NCI-H69 (cell line): ENCODE measurements around the gene MAP3K20.

ENCODE experiments used
- DNase-seq: peaks from one replicate; lab custom pipeline; 2025; lab: John Stamatoyannopoulos, UW

MAP3K20 gene

DNA sequence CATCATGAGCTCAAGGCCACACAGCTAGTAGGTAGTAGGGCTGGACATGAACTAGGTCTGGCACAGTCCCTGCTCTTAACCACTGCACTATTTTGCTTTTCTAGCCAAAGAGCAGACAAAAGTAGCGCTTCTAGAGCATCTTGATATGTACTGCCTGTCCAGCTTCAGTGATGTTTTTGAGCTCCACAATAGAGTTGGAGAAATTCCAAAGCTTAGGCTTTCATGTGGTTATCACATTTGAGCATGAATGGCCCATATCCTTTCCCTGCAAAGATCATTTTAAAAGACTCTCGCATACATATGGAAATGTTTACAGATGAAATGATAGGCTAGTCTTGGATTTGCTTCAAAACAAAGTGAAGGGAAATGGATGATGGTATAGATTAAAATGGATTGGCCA lies 128.7 kb downstream of the MAP3K20 start:
- peak; percentile 54 for DNase-seq

- DNase-seq = no peak
Measured at GRCh38 chr2:173205375-173205774, 129.7 kb downstream of the MAP3K20 start.

- DNase-seq = peak; percentile 47
Measured at GRCh38 chr2:173207124-173207523, 131.5 kb downstream of the MAP3K20 start.

DNA sequence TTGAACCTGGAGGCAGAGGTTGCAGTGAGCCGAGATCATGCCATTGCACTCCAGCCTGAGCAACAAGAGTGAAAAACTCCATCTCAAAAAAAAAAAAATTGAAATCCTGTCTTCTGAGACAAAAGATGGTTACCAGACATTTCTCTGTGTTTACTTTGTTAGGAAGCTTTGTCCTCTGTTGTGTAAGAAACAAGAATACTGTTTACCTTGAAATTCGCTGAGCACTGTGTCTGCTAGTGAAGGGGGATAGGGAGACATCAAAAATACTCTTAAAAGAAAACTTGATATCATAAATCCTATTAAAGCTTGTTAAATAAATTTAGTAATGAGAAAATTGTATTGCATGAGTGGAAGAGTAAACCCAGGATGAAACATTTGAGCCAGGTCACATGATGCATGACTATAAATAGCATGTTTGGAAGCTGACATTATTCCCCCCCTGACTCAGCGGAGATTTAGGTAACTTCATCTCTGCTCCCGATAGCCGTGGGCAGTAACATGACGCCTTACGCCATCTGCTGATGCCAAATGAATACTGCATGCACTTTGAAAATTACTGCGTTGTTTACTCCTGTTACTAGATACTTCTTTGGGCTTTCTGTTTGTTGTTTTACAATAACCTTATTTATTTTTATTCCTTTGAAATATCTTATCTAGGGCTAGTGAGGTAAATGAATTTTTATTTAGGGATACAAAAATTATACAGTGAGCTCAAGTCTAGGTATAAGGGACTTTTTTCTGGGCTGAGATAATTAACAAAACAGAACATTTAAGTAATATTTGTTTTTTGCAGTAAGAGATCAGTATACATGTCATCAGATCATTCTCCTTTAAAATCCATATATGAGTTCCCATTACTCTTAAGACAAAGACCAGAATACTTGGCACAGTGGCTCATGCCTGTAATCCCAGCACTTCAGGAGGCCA lies 134.9 kb downstream of the MAP3K20 start:
- peak; percentile 86 for DNase-seq

DNA sequence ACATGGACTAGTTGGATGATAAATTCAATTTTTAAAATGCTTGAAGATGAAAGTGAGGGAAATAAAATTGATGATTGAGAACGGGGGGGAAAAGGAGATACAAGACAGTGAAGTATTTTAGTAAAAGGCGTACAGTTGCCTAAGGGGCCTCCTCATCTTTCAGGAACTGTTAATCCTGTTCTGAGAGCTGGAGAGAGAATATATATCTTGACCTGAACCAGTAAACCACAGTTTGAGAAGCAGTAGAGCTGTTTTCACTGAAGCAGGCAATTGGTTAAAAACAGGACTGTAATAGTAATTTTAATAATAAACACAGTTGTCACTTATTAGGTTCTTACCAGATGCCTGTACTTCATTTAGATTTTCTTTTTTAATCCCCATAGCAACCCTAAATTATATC lies 137.5 kb downstream of the MAP3K20 start:
- no peak for DNase-seq

DNA sequence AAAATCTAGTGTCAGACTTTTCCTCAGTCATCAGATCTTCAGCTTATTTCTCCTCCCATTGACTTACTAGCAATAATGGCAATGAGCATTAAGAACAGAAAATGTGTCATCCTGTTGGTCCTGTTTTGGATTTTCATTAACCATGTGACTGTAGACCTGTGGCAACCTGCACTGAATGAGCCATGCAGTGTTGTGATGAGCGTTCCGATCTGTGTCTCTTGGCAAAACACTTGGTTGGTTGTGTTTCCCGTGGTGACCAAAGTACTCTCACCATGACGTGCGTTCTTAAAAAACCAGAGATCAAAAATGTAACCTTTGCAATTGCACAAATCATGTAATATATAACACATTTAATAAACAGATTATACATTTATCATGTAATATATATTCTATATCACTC lies 138.6 kb downstream of the MAP3K20 start:
- DNase-seq = no peak

DNA sequence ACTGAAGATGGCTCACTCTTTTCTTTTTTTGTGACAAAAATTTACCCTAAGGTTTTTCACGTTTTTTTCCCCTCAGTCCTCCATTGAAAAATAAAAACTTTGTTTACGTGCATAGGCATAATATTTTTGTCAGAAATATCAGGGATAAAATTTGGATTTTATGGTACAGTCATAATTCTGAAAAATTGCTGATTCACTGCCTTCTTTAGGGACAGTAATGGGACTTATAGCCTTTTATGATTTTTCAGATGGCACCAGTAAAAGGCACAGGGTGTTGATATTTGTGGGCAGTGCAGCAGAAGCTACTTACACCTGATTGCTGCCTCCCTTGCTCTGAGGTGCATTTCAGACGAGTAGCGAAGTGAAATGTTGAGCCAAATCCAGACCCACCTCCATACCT lies 139.7 kb downstream of the MAP3K20 start:
- DNase-seq = no peak

DNA sequence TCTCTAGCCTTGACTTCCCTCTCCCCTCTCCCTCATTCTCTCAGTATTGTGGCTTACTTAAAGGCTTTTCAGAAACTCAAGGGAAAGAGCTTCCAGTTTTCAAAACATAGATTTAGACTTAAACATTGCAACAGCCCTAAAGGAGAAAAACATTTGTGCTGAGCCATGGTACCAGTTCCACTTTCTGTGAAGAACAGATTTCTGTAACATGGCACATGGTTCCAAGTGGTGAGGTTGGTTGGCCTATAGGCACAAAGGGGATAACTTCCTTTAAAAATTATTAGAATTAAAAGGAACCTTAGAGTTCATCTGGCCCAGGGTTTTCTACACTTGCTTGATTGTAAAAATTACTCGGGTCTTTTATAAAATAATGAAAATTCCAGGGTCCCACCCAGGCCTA lies 140.4 kb downstream of the MAP3K20 start:
- no peak for DNase-seq

GRCh38 chr2:173216668-173217067 lies 141.0 kb downstream of the MAP3K20 start:
- DNase-seq = peak; percentile 26

GRCh38 chr2:173217116-173217840 lies 141.6 kb downstream of the MAP3K20 start:
- DNase-seq = peak; percentile 82

- peak; percentile 58 for DNase-seq
Measured at GRCh38 chr2:173218326-173219056, 142.8 kb downstream of the MAP3K20 start.

GRCh38 chr2:173221132-173221695 lies 145.6 kb downstream of the MAP3K20 start:
- DNase-seq = no peak

DNA sequence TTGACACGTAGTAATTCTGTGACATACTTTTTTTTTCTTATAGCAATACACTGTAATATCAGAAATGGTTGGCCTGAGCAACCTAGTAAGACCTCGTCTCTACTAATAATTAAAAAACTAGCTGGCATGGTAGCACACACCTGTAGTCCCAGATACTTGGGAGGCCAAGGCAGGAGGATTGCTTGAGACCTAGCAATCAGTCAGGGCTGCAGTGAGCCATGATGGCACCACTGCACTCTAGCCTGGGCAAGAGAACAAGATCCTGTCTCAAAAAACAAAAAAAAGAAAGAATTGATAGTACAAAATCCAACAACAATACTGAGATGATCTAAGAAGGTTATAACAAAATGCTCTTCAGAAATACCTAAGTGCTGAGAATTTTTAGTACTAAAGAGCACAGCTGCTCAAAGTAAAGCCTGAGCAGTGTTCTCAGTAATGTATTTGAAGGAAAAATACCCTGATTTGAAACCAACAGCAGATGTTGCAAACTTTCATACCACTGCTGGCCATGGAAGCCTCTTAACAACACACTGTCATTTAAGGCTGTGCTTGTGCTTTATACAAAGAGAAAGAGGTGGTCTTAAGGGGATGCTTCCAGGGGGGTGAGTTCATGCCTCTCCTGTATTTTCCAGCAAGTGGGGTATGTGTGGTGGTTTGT lies 146.4 kb downstream of the MAP3K20 start:
- DNase-seq = no peak

- no peak for DNase-seq
Measured at GRCh38 chr2:173223871-173224270, 148.2 kb downstream of the MAP3K20 start.

DNA sequence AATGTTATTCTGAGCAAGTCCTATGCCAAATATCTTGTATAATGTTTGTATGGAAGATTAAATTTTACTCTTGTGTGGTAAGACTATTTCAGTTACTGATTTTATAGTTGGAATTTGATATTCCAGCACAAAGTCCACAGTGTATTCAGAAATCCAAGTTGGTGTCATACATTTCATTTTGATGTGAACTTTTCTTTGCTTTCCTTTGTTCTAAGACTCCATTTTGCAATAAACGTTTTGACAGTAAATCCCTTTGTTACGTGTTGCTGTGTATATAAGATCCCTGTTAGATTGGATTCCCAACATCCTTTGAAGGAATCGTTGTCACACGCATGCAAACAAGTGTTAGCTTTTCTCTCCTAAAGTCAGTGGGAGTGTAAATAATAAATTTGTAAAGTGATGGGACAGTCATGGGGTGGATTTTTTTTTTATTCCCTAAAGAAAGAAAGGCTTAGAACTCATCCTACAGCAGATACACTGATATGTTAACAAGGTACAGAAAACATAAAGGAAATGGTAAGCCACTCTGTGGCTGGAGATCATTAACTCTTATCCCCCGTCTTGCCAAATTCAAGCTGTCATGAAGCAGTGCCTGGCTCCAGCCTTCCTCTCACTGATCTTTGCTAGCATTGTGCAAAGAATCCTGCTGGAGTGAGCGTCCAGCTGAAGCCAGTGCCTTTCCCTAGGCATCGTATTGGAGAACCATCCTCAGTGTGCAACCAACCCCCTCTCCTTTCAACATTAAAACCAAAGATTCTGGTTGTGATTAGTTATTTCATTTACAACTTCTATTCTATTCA lies 151.5 kb downstream of the MAP3K20 start:
- peak; percentile 38 for DNase-seq

DNA sequence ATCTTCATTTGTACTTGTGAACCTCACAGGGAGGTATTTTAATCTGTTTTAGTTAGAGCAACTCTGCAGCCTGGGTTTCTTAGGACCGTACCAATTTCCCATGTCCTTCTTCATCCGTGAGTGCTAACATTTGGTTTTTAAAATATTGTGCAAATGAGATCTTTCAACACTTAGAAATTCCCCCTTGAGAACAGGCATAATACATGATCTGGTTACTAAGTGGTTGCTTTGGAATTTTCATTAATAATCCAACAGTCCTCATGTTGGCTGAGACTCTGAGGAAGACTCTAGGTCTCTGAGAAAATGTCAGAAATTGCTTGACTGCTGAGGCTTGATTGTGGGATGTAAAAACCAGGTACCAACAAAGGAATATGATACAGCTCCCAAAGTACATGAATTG lies 153.4 kb downstream of the MAP3K20 start:
- no peak for DNase-seq

DNA sequence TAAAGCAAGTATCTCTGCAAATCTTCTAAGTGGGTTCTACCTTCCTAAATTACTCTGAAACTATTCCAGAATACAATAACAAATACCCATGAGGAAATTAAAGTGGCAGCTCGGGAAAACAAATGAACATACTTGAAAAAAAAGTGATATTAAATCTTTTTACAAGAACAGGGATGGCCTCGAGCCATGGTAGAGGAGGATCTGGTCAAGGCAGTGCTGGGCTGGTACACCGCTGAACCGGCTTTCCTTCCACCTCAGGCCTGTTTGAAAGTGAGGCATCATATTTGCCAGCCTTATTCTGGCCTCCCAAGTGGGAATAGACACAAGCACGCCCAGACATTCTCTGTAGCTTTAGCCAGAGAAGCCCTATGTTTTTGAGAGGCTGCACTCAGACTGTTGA lies 154.5 kb downstream of the MAP3K20 start:
- no peak for DNase-seq

- DNase-seq = peak; percentile 79
Measured at GRCh38 chr2:173231042-173231441, 155.4 kb downstream of the MAP3K20 start.

DNA sequence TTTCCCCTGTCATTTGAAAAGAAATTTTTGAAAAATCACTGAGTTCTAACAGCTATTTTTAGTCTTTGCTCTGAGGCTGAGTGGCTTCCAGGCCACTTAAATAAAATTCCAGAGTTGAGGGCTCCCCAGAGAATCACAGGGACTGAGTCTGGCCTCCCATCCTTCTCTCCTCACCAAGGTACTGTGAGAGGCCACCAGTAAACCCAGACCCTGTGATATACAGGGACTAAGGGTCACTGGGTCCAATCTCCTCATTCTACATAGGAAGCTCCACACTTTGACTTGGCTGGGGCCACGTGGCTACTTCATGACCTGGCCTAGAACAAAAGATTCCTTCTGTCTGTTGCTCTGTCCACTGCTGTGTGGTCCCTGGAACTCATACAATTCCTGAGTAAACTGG lies 155.8 kb downstream of the MAP3K20 start:
- DNase-seq = peak; percentile 29

DNA sequence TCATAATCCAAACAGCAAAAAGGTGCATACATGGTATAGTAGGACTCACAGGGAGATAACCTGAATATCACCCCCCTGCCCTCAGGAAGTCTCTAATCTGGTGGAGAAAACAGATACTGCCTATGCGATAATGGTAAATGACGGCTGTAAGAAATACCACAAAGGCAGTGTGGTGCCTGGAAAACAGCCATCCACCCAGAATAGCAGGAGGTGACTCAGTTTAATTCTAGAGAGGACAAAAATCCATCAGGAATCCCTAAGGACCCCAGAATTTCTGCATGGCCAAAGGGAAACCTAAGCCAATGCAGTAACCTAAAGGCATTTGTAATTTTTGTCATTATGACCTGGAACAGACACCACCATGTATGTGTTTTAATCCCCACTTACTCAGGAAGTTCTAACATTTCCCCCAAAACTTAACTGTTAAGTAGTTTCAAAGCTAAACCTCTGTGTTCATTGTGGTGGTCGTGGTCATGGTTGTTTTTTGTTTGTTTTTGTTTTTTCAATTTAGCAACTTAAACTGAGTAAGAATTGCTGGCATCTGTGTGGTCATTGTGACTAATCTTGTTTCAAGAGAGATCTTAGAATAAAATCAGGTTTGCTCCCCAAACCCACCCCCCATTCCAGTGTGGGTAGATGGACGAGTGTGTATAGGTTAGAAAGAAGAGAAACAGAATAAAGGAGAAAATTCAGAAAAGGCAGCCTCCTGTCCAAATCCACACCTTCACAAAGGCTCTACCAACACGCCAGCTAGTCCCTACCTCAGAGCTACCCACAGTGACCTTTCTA lies 157.5 kb downstream of the MAP3K20 start:
- DNase-seq = no peak
